Liver (tissue), 9 donors: ENCODE data around the gene ZNF584. TPM values are rescaled to one million over a fixed set of nuclear protein-coding genes. Genes with fewer than 3 reads are reported as not detected.

ENCODE experiments used
- DNase-seq: peaks from one replicate; pipeline ENCODE4 v3.0.0-alpha.2; 2017; ENCODE audit warnings: low spot score
- H3K27ac ChIP-seq, 2 donors: one replicate each; pipeline ENCODE4 v1.7.0; 2013; ENCODE audit warnings: inconsistent platforms in 2 of 2, low read length in 2 of 2, control low read depth in 1 of 2, low read depth in 1 of 2, mild to moderate bottlenecking in 1 of 2
- H3K27me3 ChIP-seq, 4 donors: one replicate each; pipeline versions ENCODE4 v1.6.1 to v1.7.0; 2013; ENCODE audit warnings: low read length in 3 of 4, inconsistent platforms in 1 of 4, mild to moderate bottlenecking in 1 of 4, moderate library complexity in 1 of 4; ENCODE audit not compliant: control insufficient read depth in 4 of 4, insufficient read depth in 4 of 4
- H3K36me3 ChIP-seq, 4 donors: one replicate each; pipeline versions ENCODE4 v1.6.1 to v1.7.0; 2013; ENCODE audit warnings: low read length in 3 of 4, mild to moderate bottlenecking in 3 of 4, low read depth in 1 of 4, moderate library complexity in 1 of 4; ENCODE audit not compliant: control insufficient read depth in 4 of 4, insufficient read depth in 3 of 4
- H3K4me1 ChIP-seq, 4 donors: one replicate each; pipeline versions ENCODE4 v1.6.1 to v1.7.0; 2013; ENCODE audit warnings: low read length in 3 of 4, mild to moderate bottlenecking in 3 of 4, moderate library complexity in 1 of 4; ENCODE audit not compliant: control insufficient read depth in 4 of 4, insufficient read depth in 4 of 4
- H3K4me3 ChIP-seq, 3 donors: one replicate each; pipeline versions ENCODE4 v1.6.1 to v1.7.0; 2013; ENCODE audit warnings: low read length in 3 of 3, control low read depth in 1 of 3, low read depth in 1 of 3, mild to moderate bottlenecking in 1 of 3
- H3K9ac ChIP-seq, 2 donors: one replicate each; pipeline ENCODE4 v1.7.0; 2013; ENCODE audit warnings: low read length in 2 of 2, mild to moderate bottlenecking in 2 of 2, moderate library complexity in 2 of 2, control low read depth in 1 of 2, low read depth in 1 of 2
- H3K9me3 ChIP-seq, 4 donors: one replicate each; pipeline versions ENCODE4 v1.6.1 to v1.7.0; 2013; ENCODE audit warnings: low read length in 3 of 4; ENCODE audit not compliant: control insufficient read depth in 4 of 4
- ATF3 ChIP-seq: IDR thresholded peaks from 2 replicates; pipeline ENCODE4 v1.6.1; 2016; ENCODE audit warnings: antibody characterized with exemption
- CTCF ChIP-seq: fragments of 150-350 bp; IDR thresholded peaks from 2 replicates; pipeline ENCODE4 v1.5.1; 2017; ENCODE audit warnings: improper control_type of control experiment, low read depth, low read length; ENCODE audit not compliant: missing input control
- EGR1 ChIP-seq, 2 donors: IDR thresholded peaks; 2 replicates each; pipeline ENCODE4 v1.6.1; 2016 to 2018; ENCODE audit warnings: antibody characterized with exemption in 2 of 2, low read depth in 2 of 2
- FOXA1 ChIP-seq: IDR thresholded peaks from 2 replicates; pipeline ENCODE4 v1.6.1; 2016; ENCODE audit warnings: antibody characterized with exemption
- FOXA2 ChIP-seq: IDR thresholded peaks from 2 replicates; pipeline ENCODE4 v1.6.1; 2016; ENCODE audit warnings: antibody characterized with exemption
- GABPA ChIP-seq, 2 donors: IDR thresholded peaks in 1 of 2; conservative IDR thresholded peaks in 1 of 2; 2 replicates each; pipeline ENCODE4 v1.6.1; 2016; ENCODE audit warnings: antibody characterized with exemption in 2 of 2, mild to moderate bottlenecking in 1 of 2, moderate library complexity in 1 of 2
- HNF4A ChIP-seq, 2 donors: conservative IDR thresholded peaks; 2 replicates each; pipeline ENCODE4 v1.6.1; 2016; ENCODE audit warnings: antibody characterized with exemption in 2 of 2, mild to moderate bottlenecking in 2 of 2
- HNF4G ChIP-seq: IDR thresholded peaks from 2 replicates; pipeline ENCODE4 v1.6.1; 2016; ENCODE audit warnings: antibody characterized with exemption
- JUND ChIP-seq, 2 donors: IDR thresholded peaks; 2 replicates each; pipeline ENCODE4 v1.6.1; 2016; ENCODE audit warnings: antibody characterized with exemption in 2 of 2
- NR2F2 ChIP-seq: IDR thresholded peaks from 2 replicates; pipeline ENCODE4 v1.6.1; 2016; ENCODE audit warnings: antibody characterized with exemption
- RAD21 ChIP-seq, 2 donors: IDR thresholded peaks; 2 replicates each; pipeline ENCODE4 v1.6.1; 2016; ENCODE audit warnings: antibody characterized with exemption in 2 of 2, mild to moderate bottlenecking in 2 of 2
- REST ChIP-seq: IDR thresholded peaks from 2 replicates; pipeline ENCODE4 v1.6.1; 2016; ENCODE audit warnings: antibody characterized with exemption, mild to moderate bottlenecking
- RXRA ChIP-seq, 2 donors: IDR thresholded peaks; 2 replicates each; pipeline ENCODE4 v1.6.1; 2017 to 2018; ENCODE audit warnings: antibody characterized with exemption in 2 of 2, mild to moderate bottlenecking in 1 of 2
- SP1 ChIP-seq: IDR thresholded peaks from 2 replicates; pipeline ENCODE4 v1.6.1; 2018; ENCODE audit warnings: antibody characterized with exemption, mild to moderate bottlenecking
- TAF1 ChIP-seq: conservative IDR thresholded peaks from 2 replicates; pipeline ENCODE4 v1.6.1; 2016; ENCODE audit warnings: antibody characterized with exemption, mild to moderate bottlenecking
- YY1 ChIP-seq: IDR thresholded peaks from 2 replicates; pipeline ENCODE4 v1.6.1; 2016; ENCODE audit warnings: antibody characterized with exemption, mild to moderate bottlenecking
- WGBS: extraction: QIAGEN DNeasy Blood & Tissue Kit; methylation state at CpG from one replicate; pipeline ENCODE4 v1.1.7; 2013; 5-methylcytosine and 5-hydroxymethylcytosine counted together
- polyA plus RNA-seq, 2 donors: library from polyadenylated mRNA; stranded (reverse) in 1 of 2; unstranded in 1 of 2; fragments of 200-250 nt in 1 of 2; fragments of >200 nt in 1 of 2; fragmentation: Nextera tagmentation in 1 of 2; extraction: Ambion mirVana in 1 of 2; gene quantifications; one replicate each; pipeline versions ENCODE4 v1.2.1 to v1.2.3, GENCODE V29; 2013 to 2015
- total RNA-seq, 2 donors: library from RNA; depleted of rRNA; stranded (reverse); fragments of >200 nt; gene quantifications; one replicate each; pipeline ENCODE4 v1.2.3, GENCODE V29; 2014
- TF ChIP-seq, protein P1 (sequence below): IDR thresholded peaks from 2 replicates; pipeline ENCODE4 v1.6.1; 2016; ENCODE audit warnings: antibody characterized with exemption
- TF ChIP-seq, protein P2 (sequence below): IDR thresholded peaks from 2 replicates; pipeline ENCODE4 v1.6.1; 2016; ENCODE audit warnings: antibody characterized with exemption
- donor health status: healthy.
- donor health status: healthy.
- donor health status: healthy.
- donor health status: healthy.
- donor health status: healthy.

The ZNF584 gene
- total and polyA plus RNA-seq, 4 donors: 3.6 to 12.6 (median 10.0) TPM

GRCh38 chr19:58367698-58368454, 40.6 kb upstream of the ZNF584 start:
- WGBS: 79% methylated on average over 106 of the region's 106 CpGs
- TF ChIP-seq CTCF (no peak), SP1 (no peak), RXRA (IDR thresholded peaks at IDR 0.05) (no peak), RAD21 (IDR thresholded peaks at IDR 0.05) (no peak), FOXA1 (no peak), YY1 (no peak), REST (no peak), HNF4A (conservative IDR thresholded peaks at IDR 0.05) (no peak), GABPA (IDR thresholded peaks at IDR 0.05 in 1 of 2, conservative IDR thresholded peaks at IDR 0.05 in 1 of 2) (no peak), JUND (IDR thresholded peaks at IDR 0.05) (no peak), TAF1 (no peak), ATF3 (no peak), HNF4G (no peak), EGR1 (IDR thresholded peaks at IDR 0.05; ENCODE audit: low read depth in 2 of 2) (no peak), FOXA2 (no peak), NR2F2 (no peak)
- TF ChIP-seq, protein P1, sequence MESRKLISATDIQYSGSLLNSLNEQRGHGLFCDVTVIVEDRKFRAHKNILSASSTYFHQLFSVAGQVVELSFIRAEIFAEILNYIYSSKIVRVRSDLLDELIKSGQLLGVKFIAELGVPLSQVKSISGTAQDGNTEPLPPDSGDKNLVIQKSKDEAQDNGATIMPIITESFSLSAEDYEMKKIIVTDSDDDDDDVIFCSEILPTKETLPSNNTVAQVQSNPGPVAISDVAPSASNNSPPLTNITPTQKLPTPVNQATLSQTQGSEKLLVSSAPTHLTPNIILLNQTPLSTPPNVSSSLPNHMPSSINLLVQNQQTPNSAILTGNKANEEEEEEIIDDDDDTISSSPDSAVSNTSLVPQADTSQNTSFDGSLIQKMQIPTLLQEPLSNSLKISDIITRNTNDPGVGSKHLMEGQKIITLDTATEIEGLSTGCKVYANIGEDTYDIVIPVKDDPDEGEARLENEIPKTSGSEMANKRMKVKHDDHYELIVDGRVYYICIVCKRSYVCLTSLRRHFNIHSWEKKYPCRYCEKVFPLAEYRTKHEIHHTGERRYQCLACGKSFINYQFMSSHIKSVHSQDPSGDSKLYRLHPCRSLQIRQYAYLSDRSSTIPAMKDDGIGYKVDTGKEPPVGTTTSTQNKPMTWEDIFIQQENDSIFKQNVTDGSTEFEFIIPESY: no peak
- TF ChIP-seq, protein P2, sequence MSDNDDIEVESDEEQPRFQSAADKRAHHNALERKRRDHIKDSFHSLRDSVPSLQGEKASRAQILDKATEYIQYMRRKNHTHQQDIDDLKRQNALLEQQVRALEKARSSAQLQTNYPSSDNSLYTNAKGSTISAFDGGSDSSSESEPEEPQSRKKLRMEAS: no peak
- Histone ChIP-seq H3K4me3 (no peak overlapping the region), H3K27me3 (no peaks in the 10 kb centered on the region), H3K9me3 (no peaks in the 10 kb centered on the region), H3K9ac (no peak overlapping the region), H3K27ac (no peak overlapping the region), H3K36me3 (peaks cover 0 to 2% (median 0%) of the 10 kb centered on the region in 4 donors), H3K4me1 (peaks cover 4 to 10% (median 5%) of the 10 kb centered on the region in 4 donors)
- DNase-seq: peak; percentile 32
